Measurements from ENCODE around the gene CIDEC.
"Not testable (repeated sequence)": the region's sequence is repeated elsewhere in the genome, so short reads cannot be mapped to it uniquely, and the experiment has no call there.

Gene CIDEC

DNA sequence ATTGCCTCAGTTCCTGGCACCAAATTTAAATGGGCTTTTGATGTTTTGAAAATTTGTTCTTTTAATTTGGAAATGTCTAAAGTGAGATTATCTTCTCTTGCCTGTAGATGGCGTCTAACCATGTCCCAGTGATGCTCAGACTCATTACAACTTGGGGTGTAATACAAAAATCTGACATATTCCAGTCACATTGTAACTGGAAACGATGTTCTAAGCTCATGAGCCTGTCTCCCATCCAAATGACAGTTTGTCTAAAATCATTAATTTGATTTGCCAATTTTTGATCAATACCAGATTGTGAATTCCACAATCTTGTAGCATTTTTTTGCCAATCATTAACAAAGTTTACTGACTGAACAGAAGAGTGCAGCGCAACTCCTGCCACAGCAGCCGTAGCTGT, 31.2 kb downstream of the CIDEC start:
- not testable (repeated sequence) for DNase-seq (ENCODE audit: low read depth in 2 of 3, low spot score in 2 of 3)

DNA sequence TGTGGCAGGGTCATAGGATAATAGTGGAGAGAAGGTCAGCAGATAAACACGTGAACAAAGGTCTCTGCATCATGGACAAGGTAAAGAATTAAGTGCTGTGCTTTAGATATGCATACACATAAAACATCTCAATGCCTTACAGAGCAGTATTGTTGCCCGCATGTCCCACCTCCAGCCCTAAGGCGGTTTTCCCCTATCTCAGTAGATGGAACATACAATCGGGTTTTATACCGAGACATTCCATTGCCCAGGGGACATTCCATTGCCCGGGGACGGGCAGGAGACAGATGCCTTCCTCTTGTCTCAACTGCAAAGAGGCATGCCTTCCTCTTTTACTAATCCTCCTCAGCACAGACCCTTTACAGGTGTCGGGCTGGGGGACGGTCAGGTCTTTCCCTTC, 32.2 kb downstream of the CIDEC start:
- not testable (repeated sequence) for DNase-seq (ENCODE audit: low read depth in 2 of 3, low spot score in 2 of 3)

DNA sequence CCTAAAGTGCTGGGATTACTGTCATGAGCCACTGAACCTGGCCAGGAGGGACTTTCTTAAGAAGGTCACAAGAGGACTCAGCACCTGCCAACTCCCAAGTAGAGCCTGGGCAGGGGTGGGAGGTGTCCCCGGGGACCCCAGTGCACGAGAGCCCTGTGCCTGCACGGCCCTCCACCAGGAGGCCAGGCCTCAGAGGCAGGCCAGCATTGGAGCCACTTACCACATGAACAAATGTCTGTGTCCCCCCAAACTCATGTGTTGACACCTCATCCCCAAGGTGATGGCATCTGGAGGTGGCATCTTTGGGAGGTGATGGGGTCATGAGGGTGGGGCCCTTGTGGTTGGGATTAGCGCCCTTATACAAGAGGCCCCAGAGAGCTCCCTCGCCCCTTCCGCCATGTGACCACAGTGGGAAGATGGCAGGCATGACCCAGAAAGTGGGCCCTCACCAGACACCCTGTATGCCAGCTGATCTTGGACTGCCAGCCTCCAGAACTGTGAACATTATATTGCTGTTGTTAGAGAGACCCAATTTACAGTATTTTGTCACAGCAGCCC, 33.0 kb downstream of the CIDEC start:
- DNase-seq (ENCODE audit: low read depth in 2 of 3, low spot score in 2 of 3), result no peak

DNA sequence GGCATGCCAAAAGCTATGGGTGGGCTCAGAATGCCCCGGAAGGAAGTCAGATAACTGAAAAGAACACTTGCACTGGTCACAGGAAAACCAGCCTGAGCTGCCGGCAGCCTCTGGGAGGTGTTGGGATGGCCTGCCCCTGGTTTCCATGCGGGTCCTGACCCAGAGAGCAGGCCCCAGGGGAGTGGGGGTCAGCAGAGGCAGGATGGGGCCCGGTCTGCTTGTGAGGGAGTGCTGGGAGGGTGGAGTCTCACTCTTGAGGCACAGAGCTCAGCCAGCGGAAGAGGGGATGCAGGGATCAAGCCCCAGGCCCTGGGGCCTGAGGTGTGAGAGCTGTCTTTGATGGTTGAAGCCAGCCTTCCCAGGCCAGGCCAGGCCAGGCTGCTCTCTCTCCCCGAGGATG, 33.8 kb downstream of the CIDEC start:
- no peak for DNase-seq (ENCODE audit: low read depth in 2 of 3, low spot score in 2 of 3)

DNA sequence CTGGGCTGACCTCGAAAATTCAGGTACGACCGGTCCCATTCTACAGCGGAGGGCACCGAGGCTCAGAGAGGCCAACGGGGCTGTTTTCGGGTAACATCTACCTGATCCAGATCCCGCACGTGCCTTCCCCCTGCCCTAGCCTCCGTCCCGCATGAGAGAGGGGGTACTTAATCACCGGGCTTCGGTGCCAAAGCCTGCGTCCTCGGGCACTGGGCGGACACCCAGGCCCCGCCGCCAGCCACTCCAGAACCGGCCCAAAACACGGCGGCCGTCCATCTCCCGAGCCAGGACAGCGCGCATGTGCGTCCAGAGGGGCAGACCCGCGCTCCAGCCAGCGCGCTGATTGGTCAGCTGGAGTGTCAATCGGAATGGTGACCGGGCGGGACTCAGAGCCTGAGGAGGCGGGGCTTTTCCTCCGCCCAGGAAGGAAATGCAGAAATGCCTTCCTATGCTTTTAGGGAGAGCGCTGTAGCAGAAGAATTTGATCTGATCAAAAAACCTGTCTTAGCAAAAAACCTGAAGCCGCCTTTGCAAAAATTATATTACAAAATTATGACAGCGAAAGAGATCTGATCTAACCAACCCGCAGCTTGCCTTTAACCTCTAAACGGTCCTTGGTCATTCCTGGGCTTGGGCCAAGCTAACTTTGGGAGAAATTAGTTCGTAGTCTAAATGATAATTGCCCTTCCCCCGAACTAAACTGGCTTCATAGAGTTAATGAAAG, 36.2 kb downstream of the CIDEC start, which contains the start of gene RPUSD3:
Gene RPUSD3 (minus strand): TSS at position 294 of the 724 bp plus-strand sequence. CDS start 18 bp downstream, at position 276.
- peak; percentile 89 to 98 (median 97) for DNase-seq (ENCODE audit: low read depth in 2 of 3, low spot score in 2 of 3)

DNA sequence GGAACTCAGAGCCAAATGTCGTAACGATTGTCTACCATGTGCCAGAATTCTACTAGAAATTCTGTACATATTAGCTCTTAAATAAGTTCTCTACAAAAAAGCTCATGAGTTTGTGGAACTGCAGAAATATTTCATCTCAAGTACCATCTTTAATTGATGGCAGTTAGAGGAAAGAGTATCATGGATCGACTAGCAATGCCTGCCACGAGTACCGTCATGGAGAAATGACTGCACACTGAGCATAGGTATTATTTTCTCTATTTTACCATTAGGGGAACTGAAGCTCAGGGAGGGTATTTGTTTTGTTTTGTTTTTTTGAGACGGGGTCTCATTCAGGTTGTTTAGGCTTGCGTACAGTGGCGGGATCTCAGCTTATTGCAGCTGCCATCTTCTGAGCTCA, 39.0 kb downstream of the CIDEC start:
- DNase-seq (ENCODE audit: low read depth in 2 of 3, low spot score in 2 of 3), result no peak

DNA sequence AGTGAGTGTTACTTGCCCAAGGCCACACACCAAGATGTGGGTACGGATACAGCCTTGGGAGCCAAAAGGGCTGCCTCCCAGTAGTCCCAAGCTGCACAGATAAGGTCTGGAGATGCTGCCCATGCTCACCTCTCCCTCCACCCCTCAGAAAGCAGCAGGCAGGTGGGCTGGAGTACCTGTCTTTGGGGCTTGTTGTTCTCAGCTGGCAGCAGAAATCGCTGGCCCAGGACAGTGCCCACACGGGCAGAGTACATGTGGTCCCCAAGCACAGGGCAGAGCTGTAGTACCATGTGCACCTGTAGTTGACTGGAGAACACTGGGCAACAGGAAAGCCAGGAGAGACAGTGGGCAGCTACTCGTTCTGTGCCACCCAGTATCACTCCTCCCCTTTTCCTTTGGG, 41.2 kb downstream of the CIDEC start:
- no peak for DNase-seq (ENCODE audit: low read depth in 2 of 3, low spot score in 2 of 3)

DNA sequence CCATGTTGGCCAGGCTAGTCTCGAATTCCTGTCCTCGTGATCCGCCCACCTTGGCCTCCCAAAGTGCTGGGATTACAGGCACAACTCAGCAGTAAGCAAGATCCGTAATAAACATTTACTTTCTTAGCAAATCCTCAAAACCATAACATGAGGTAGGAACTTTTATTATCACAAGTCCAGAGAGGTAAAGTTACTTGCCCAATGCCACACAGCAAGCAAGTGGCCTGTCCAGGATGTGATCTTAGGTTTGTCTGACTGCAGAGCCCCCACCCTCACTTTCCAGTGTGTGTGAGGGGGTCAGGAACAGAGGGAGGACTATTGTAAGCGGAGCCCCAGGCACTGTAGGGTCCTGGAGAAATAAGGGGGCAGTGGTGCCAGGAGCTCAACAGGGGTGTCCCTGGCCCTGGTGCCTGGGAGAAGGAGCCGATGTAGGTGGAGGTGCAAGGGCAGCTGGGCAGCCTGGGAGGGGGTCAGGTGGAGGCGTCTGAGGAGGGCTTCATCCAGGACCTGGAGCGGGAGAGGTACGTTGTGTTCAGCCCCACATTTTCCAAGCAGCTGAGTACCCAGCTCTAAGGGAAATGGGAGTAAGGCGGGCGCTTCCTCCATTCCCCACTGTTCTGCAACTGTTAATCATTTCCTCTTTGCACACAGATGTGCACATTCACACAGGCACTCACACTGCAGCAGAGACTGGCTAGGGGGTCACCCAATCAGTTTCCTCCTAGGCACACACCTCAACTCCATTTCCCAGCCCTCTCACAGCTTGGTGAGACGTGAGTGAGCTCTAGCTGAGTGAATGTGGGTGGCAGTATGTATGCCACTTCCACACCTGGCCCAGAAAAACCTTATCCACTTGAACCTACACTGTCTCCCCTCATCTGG, 42.1 kb downstream of the CIDEC start:
- DNase-seq (ENCODE audit: low read depth in 2 of 3, low spot score in 2 of 3), result no peak

DNA sequence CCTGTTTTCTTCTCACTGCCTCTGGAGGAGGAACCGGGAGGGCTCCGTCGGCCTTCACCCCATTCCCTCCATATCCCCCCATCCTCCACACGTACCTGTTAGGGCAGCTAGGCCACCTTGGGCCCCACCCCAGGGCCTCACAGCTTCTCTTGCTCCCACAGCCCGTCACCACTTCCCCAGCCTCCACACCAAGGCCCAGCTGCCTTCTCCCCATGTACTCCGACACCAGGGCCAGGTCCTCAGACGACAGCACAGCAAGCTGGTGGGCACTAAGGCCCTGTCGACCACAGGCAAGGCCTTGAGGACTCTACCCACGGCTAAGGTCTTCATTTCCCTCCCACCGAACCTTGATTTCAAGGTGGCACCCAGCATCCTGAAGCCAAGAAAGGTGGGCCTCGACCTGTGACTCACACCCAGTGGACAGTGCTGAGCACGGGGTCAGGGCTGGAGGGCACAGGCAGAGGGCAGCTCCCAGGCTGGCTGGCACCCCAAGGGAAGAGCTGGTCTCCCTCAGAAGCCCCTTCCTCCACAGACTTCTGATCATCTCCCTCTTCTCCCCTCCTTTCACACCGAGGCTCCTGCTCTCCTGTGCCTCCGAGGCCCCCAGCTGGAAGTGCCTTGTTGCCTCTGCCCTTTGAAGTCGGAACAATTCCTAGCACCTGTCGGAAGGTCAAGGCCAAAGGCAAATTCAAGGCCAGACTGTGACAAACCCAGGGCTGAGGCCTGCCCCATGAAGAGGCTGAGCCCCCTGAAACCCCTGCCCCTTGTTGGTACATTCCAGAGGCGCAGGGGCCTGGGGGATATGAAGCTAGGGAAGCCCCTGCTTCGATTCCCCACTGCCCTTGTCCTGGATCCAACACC, 45.3 kb downstream of the CIDEC start:
- no peak for DNase-seq (ENCODE audit: low read depth in 2 of 3, low spot score in 2 of 3)

DNA sequence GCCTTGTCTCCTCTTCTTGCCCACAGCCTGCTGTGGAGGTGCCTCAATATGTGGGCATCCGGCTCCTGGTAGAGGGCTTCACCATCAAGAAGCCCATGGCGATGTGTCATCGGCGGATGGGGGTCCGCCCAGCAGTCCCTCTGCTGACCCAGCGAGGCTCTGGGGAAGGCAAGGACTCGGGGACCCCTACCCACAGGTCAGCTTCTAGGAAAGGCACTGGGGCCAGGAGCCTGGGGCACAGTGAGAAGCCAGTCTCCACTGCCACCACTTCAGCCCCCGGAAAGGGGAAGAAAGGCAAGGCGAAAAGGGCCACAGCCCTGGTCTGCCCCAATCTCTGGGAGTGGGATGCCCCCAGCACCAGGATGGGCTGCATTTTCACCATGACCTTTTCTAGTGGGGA, 47.0 kb downstream of the CIDEC start:
- no peak for DNase-seq (ENCODE audit: low read depth in 2 of 3, low spot score in 2 of 3)

DNA sequence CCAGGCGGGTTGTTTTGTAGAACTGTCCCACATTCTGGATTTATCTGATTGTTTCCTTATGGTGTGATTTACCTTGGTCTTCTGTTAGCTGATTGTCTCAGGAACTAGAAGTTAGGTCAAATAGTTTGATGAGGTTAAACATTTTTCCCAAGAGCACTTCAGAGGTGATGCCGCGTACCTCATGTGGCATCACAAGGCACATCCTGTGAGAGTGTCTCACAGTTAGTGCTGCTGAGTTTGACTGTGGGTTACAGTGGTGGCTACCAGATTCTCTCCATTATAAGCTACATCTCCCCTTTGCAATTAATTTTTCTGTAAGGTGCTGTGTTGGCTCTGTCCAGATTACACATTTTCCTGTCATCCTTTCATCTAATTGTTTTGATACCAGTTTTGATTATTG, 48.8 kb downstream of the CIDEC start:
- no peak for DNase-seq (ENCODE audit: low read depth in 2 of 3, low spot score in 2 of 3)

DNA sequence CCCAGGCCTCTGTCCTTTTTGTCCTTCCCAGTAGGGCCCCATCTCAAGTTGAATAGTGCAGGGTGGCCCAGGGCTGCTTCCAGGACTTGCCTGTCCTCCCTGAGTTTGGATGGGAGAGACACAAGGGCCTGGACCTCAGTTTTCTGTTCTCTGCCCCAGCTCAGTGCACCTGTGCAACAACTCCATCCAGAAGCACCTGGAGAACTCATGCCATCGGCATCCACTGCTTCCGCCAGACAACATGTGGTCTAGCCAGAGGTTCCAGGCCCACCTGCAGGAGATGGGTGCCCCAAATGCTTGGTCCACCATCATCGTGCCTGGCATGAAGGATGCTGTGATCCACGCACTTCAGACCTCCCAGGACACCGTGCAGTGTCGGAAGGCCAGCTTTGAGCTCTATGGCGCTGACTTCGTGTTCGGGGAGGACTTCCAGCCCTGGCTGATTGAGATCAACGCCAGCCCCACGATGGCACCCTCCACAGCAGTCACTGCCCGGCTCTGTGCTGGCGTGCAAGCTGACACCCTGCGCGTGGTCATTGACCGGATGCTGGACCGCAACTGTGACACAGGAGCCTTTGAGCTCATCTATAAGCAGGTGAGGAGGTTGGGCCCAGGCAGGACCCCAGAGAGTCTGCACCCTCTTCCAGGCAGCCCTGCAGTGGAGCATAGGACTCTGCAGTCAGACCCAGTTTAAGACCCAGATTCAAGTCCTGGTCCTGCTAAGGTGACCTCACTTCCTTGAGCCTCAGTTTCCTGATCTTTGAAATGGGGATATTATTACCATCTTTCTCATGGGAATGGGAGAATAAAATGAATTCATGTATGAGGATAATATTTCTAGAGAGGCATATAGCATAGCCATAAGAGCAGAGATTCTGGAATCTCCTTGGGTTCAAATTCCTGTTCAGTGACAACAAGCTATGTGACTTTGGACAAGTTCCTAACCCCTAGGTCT, 51.0 kb downstream of the CIDEC start:
- DNase-seq (ENCODE audit: low read depth in 2 of 3, low spot score in 2 of 3), result no peak

DNA sequence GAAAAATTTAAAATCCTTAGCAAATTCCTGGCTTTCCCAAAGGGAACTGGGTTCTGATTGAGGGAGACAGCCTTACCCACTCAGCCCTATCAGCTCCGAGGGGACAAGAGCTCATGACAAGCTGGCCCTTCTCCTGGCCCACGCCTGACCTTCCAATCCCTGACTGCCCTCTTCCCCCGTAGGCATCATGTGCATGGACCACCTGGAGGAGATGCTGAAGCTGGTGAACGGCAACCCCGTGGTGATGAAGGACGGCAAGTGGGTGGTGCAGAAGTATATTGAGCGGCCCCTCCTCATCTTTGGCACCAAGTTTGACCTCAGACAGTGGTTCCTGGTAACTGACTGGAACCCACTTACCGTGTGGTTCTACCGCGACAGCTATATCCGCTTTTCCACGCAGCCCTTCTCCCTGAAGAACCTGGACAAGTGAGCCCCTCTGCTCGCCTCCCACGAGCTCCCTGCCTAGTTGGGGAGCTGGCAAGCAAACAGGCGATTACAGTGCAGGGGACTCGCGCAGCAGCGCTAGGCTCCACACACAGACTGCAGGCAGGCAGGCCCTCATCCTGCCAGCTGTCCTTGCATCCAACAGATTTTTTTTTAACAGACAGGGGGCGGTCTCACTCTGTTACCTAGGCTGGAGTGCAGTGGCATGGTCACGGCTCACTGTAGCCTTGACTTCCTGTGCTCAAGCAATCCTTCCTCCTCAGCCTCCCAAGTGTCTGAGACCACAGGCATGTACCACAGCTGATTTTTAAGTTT, 53.1 kb downstream of the CIDEC start:
- no peak for DNase-seq (ENCODE audit: low read depth in 2 of 3, low spot score in 2 of 3)

DNA sequence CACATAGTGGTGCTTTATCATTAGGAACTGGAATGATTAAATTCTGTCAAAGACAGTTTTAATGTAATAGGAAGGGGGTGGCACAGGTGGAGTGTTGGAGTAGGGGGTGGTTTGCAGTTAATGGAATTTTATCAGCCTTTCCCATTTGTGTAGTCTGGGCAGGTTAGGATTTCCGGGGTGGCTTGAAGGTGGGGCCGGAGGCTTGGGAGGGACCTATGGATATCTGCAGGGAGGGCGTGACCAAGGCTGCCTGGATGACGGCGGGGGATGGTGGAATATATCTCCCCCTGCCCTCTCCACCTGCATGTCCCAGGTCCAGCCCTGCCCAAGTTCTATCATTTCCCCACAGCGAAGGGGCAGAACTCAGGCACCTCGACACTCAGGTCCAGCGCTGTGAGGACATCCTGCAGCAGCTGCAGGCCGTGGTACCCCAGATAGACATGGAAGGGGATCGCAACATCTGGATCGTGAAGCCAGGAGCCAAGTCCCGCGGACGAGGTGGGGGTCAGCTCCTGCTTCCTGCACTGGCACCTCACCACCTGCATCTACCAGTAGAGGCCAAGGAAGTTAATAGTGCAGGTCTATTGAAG, 54.5 kb downstream of the CIDEC start:
- DNase-seq (ENCODE audit: low read depth in 2 of 3, low spot score in 2 of 3), result no peak

DNA sequence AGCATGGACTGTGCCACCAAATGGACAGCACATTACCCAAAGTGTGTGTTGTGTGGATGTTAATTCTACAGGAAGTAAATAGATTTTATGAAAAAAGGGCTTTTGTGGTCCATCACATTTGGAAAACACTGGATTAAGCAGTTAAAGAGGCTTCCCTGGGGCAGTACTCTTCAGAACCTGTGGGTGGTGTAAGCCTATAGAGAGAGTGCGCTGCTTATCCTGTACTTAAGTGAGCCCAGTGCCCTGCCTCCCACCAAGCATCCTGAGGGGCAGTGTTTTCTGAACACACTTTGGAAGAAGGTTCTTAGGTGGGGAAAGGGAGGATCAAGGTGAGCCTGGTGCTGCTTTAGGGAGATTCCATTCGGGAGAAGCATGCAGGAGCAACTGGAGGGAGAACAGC, 59.1 kb downstream of the CIDEC start:
- DNase-seq (ENCODE audit: low read depth in 2 of 3, low spot score in 2 of 3), result no peak

DNA sequence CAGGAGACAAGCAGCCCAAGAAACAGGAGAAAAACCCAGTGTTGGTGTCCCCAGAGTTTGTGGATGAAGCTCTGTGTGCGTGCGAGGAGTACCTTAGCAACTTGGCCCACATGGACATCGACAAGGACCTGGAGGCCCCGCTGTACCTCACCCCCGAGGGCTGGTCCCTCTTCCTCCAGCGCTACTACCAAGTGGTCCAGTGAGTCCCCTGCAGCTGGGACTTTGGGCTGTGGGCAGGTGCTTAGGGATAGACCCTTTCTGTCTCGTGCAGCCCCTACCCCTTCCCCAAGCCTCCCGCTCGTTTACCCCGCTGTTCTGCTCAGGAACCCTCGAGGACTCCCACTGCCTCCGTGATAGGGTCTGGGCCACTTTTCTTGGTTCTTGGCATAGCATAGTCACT, 59.5 kb downstream of the CIDEC start:
- no peak for DNase-seq (ENCODE audit: low read depth in 2 of 3, low spot score in 2 of 3)

DNA sequence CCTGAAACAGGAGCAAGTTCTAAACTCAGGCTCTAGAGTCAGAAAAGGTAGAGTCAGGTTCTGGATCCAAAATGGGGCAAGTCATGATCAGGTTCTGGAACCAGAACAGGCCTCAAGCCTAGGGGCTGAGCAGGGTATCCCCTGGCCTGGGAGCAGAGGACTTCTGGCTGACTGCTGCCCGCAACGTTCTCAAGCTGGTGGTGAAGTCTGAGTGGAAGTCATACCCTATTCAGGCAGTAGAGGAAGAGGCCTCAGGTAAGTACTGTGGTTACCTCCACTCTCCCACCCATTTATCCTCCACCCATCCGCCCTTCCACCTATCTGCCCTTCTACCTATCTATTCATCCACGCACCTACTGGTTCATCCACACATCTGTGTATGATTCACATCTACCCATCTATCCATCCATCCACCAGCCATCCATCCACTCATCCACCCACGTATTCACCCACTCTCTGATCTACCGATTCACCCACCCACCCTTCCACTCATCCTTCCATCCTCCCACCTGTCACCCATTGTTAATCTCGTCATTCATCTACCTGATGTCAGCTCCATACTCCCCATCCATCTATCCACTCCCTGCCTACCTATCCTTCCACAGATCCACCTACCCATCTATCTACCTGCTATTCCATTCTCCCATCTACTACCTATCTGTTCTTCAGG, 61.3 kb downstream of the CIDEC start:
- DNase-seq (ENCODE audit: low read depth in 2 of 3, low spot score in 2 of 3), result no peak

DNA sequence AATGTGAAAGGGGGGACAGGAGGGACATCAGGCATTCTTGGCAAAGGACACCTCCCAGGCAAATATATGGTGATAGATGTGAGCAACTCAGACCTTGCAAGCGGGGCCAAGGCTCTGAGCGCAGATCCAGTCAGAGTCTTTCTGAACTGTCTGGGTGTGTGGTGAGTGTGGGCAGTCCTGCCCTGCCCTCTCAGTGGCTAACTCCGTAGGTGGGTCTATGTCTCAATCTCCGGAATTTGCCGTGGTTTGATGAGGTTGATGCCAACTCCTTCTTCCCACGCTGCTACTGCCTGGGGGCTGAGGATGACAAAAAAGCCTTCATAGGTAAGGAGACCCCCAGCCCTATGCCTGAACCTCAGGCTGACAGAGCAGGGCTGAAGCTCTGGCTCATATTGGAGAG, 62.6 kb downstream of the CIDEC start:
- DNase-seq (ENCODE audit: low read depth in 2 of 3, low spot score in 2 of 3), result no peak
